DOHH2 (cell line): ENCODE results near the gene PTEN.

Source experiments
- CTCF ChIP-seq: fragments of 200-600 bp; sonication (generic); IDR thresholded peaks from one replicate; pipeline ENCODE4 v1.5.1; 2014; ENCODE audit warnings: antibody characterized with exemption, mild to moderate bottlenecking, low read depth, low read length; ENCODE audit not compliant: poor library complexity, severe bottlenecking
- EZH2phosphoT487 ChIP-seq: fragments of 200-600 bp; sonication (generic); IDR thresholded peaks from 2 replicates; pipeline ENCODE4 v1.6.1; 2017; ENCODE audit warnings: borderline replicate concordance, mild to moderate bottlenecking, antibody characterized with exemption, low read length, moderate library complexity, mixed read lengths

GRCh38 chr10:87827681-87828080, 35.7 kb upstream of the PTEN start:
- TF ChIP-seq EZH2phosphoT487 (no peak), CTCF (no peak)
